ENCODE data around the gene ATXN1. TPM values are rescaled to one million over a fixed set of nuclear protein-coding genes. Genes with fewer than 3 reads are reported as not detected.

Gene ATXN1
- total and polyA plus RNA-seq, 2 of the 8 experiments (the other 6 are each of a cell fraction or from before 2014, with no cell fraction given), result 1.6 to 4.0 TPM

GRCh38 chr6:16766836-16767745 is 5.8 kb upstream of the ATXN1 start:
- Histone ChIP-seq H2AFZ (ENCODE audit: low read length) (no peak overlapping the region), H3K79me2 (ENCODE audit: control insufficient read depth in 1 of 2, insufficient read depth in 2 of 2, low read length in 2 of 2) (no peaks in the 10 kb centered on the region), H4K20me1 (replicated peaks in 1 of 2; ENCODE audit: control insufficient read depth in 1 of 2, insufficient read depth in 2 of 2, low read length in 2 of 2) (peaks cover 0 to 2% of the 10 kb centered on the region in 2 experiments), H4K5ac (ENCODE audit: insufficient read length, low read depth, low read length) (no peak overlapping the region), H3K9me3 (ENCODE audit: insufficient read depth in 2 of 2, low read depth in 1 of 2, low read length in 1 of 2) (no peaks in the 10 kb centered on the region), H3K4me3 (ENCODE audit: extremely low read depth in 1 of 4, insufficient read depth in 2 of 4, low read depth in 3 of 4, low read length in 4 of 4) (no peak overlapping the region), H3K14ac (ENCODE audit: insufficient read length) (no peak overlapping the region), H3K27ac (ENCODE audit: low read depth, low read length) (no peak overlapping the region), H3K36me3 (ENCODE audit: control insufficient read depth in 2 of 4, insufficient read depth in 4 of 4, low read length in 3 of 4) (no peaks in the 10 kb centered on the region), H3K4me2 (ENCODE audit: insufficient read depth in 1 of 2, low read depth in 2 of 2, low read length in 2 of 2) (no peak overlapping the region), H2BK12ac (ENCODE audit: low read depth, low read length) (no peak overlapping the region), H3K56ac (replicated peaks; ENCODE audit: insufficient read length, low read depth, low read length) (no peak overlapping the region), H4K91ac (replicated peaks; ENCODE audit: insufficient read length, low read length) (no peak overlapping the region), H3K23me2 (ENCODE audit: low read depth, low read length) (peaks cover 8% of the 10 kb centered on the region; the same call in 1 of the 2 replicates), H3K18ac (ENCODE audit: extremely low read depth, low read length) (no peak overlapping the region), H2BK20ac (ENCODE audit: low read length) (no peak overlapping the region), H4K8ac (ENCODE audit: extremely low read depth, insufficient read depth, low read length) (no peak overlapping the region), H3K9ac (replicated peaks in 1 of 4; ENCODE audit: extremely low read depth in 1 of 4, low read depth in 3 of 4, low read length in 3 of 4) (no peak overlapping the region), H3K23ac (ENCODE audit: insufficient read length) (no peak overlapping the region), H2BK5ac (ENCODE audit: low read depth, low read length) (no peak overlapping the region), H3K4ac (replicated peaks; ENCODE audit: insufficient read length, low read depth, low read length) (no peak overlapping the region), H2BK120ac (replicated peaks; ENCODE audit: low read depth, low read length) (no peak overlapping the region), H3K4me1 (replicated peaks in 1 of 4; ENCODE audit: control insufficient read depth in 3 of 4, insufficient read depth in 4 of 4, low read length in 3 of 4) (peaks cover 0 to 10% (median under 1%) of the 10 kb centered on the region in 4 experiments; a peak in 2 of 7 replicates), H3K27me3 (replicated peaks in 1 of 4; ENCODE audit: control insufficient read depth in 3 of 4, extremely low read depth in 1 of 4, insufficient read depth in 3 of 4, low read length in 3 of 4) (peaks cover 0 to 9% (median 3%) of the 10 kb centered on the region in 4 experiments; a peak in 5 of 7 replicates), H3K79me1 (ENCODE audit: low read depth, low read length) (no peaks in the 10 kb centered on the region), H2BK15ac (ENCODE audit: low read length) (no peak overlapping the region), H2AK5ac (ENCODE audit: low read depth, low read length) (no peak overlapping the region)
- WGBS, 2 experiments (ENCODE audit: extremely low coverage in 1 of 2, insufficient coverage in 1 of 2, insufficient read length in 1 of 2, insufficient replicate concordance in 2 of 2, low coverage in 1 of 2, low lambda C conversion rate in 2 of 2, missing lambda C conversion rate in 1 of 2), result 94% methylated on average over 7 of the region's 7 CpGs; no CpG with 5 or more reads in 1 of the 2 experiments
- DNase-seq (ENCODE audit: low read depth in 1 of 2, low spot score in 2 of 2) (no peak), FAIRE-seq (no peak)
- POLR2A ChIA-PET (ENCODE audit: partially characterized antibody), result no interaction called here
- CTCF ChIA-PET (ENCODE audit: partially characterized antibody), result interaction anchor here (1.2 to 2.5 kb wide), 5 partner anchors 9 to 319 kb away, joined by 3 to 15 read pairs (median 7); no protein-coding TSS in a partner anchor
- TF ChIP-seq E2F6 (IDR thresholded peaks at IDR 0.05) (no peak), POLR2A (IDR thresholded peaks at IDR 0.05; ENCODE audit: control extremely low read depth in 1 of 2, low read depth in 2 of 2, low read length in 2 of 2) (no peak), CBX5 (IDR thresholded peaks at IDR 0.05; ENCODE audit: low read depth, low read length) (no peak), RNF2 (IDR thresholded peaks at IDR 0.05; ENCODE audit: borderline replicate concordance, low read depth, low read length, missing control alignments, poor library complexity, severe bottlenecking) (no peak), TAF1 (IDR thresholded peaks at IDR 0.05; ENCODE audit: low read depth, low read length) (no peak), NRF1 (IDR thresholded peaks at IDR 0.05; ENCODE audit: low read depth, low read length) (no peak), HDAC6 (IDR thresholded peaks at IDR 0.05; ENCODE audit: low read depth, low read length) (no peak)
- TF ChIP-seq, protein P1, sequence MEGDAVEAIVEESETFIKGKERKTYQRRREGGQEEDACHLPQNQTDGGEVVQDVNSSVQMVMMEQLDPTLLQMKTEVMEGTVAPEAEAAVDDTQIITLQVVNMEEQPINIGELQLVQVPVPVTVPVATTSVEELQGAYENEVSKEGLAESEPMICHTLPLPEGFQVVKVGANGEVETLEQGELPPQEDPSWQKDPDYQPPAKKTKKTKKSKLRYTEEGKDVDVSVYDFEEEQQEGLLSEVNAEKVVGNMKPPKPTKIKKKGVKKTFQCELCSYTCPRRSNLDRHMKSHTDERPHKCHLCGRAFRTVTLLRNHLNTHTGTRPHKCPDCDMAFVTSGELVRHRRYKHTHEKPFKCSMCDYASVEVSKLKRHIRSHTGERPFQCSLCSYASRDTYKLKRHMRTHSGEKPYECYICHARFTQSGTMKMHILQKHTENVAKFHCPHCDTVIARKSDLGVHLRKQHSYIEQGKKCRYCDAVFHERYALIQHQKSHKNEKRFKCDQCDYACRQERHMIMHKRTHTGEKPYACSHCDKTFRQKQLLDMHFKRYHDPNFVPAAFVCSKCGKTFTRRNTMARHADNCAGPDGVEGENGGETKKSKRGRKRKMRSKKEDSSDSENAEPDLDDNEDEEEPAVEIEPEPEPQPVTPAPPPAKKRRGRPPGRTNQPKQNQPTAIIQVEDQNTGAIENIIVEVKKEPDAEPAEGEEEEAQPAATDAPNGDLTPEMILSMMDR (IDR thresholded peaks at IDR 0.05; ENCODE audit: control extremely low read depth in 1 of 3, insufficient read depth in 1 of 3, low read depth in 1 of 3, low read length in 3 of 3), result no peak
